ENCODE data around the gene SIGLEC7.

Gene SIGLEC7

DNA sequence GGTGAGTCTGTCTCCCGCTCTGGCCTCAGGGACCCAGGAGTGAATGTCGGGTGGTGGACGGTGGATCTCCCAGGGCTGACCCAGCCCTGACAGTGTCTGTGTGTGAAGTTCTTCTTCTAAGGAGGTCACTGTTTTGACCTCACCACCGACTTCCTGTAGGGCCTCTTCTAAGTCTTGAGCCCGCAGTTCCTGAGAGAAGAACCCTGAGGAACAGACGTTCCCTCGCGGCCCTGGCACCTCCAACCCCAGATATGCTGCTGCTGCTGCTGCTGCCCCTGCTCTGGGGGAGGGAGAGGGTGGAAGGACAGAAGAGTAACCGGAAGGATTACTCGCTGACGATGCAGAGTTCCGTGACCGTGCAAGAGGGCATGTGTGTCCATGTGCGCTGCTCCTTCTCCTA, at the start of gene SIGLEC7:
Gene SIGLEC7, plus strand, starts transcription at position 183 of the 400 bp plus-strand sequence. Its CDS starts 69 bp downstream, at position 252.
- DNase-seq, result peak; percentile 53

DNA sequence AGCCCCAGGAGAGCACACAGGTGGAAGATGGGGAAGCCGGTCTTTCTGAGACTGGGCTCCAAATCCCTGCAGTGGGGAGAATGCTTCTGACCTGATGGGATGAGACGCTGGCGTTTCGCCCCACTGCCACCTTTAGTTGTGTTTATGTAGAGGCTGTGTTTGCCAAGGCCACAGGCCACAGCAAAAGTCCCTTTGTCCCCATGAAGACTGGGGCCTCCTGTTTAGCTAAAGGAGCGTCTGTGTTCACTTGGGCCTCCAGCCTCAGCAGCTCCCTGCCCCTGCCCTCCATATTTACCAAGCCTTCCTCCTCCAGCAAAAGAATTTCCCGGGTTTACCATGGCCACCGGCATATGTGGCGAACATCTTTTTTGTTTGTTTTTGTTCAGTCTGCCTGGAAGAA, 49.0 kb upstream of the SIGLEC7 start:
- DNase-seq, result no peak

DNA sequence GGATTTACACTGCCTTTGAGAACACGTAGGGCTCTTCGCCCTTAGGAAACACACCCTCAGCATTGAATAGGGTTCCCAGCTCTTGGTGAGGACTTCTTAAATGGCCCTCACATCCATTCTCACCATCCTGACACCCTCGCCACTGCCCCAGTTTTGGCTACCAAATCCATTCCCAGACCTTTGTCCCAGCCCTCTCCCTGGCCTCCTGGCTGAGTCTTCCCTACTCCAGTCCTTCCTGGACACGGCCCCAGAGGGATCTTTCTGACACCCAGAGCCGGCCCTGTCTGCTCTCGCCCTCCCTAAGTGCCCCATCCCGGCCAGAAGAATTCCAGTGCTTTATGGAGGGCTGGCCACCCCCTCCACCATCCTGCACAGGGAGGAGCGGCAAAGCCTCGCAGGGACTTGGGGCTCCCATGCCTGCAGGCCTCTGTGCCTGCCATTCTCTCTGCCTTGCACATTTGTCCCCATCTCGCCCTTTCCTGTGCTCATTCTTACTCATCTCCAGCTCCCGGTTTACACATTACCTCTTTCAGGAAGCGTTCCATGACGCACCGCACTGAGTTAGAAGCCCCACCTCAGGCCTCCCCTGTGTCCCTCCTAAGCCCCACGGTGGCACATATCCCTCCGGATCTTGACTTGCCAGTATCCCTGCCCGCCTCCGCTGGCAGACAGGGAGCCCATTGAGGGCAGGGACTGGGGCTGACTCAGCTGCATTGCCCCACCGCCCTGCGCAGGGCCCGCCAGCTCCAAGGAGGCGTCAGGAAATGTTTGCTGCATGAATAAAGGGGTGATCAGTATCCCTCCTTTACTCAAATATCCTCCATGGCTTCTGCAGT, 48.4 kb upstream of the SIGLEC7 start:
- DNase-seq, result no peak

DNA sequence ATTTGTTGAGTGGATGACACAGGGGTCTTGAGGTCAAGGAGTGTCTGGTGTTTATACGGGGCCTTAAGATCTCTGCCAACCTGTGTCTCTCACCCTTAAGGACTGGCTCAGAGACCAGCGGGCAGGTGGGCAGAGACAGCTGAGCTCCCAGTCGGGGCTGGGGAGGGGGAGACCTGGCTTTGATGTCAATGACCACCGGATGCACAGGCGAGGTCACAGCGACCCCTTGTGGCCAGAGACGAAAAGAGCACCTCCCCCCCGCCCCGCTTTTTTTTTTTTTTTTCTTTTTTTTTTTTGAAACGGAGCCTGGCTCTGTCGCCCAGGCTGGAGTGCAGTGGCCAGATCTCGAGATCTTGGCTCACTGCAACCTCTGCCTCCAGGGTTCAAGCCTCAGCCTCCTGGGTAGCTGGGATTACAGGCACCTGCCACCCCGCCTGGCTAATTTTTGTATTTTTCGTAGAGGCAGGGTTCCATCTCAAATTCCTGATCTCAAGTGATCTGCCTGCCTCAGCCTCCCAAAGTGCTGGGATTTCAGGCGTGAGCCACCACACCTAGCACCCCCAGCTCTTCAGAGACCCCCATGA, 47.3 kb upstream of the SIGLEC7 start:
- DNase-seq, result peak; percentile 54

- no peak for DNase-seq
Measured at GRCh38 chr19:51096473-51097165, 45.5 kb upstream of the SIGLEC7 start.

- DNase-seq, result peak; percentile 59
Measured at GRCh38 chr19:51097166-51097738, 44.8 kb upstream of the SIGLEC7 start.

DNA sequence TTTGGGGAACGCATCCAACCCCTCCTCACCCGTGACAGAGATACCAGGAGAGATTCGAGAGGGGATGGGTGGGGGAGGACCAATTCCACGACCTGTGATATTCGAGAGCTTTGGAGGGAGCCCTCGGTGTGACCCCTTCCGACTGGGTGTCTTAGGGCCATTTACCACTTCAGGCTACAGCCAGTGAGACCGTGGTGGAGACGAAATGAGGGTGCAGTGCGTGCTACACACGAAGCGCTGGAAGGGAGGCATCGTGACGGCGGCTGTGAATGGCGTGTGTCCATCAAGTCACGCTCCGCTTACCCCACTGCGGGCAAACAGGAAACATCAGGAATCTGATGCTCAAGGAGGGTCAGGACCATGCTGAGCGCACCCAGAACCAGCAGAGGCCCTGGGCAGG, 44.3 kb upstream of the SIGLEC7 start:
- no peak for DNase-seq

- DNase-seq, result peak; percentile 43
Measured at GRCh38 chr19:51098365-51099046, 43.6 kb upstream of the SIGLEC7 start.

DNA sequence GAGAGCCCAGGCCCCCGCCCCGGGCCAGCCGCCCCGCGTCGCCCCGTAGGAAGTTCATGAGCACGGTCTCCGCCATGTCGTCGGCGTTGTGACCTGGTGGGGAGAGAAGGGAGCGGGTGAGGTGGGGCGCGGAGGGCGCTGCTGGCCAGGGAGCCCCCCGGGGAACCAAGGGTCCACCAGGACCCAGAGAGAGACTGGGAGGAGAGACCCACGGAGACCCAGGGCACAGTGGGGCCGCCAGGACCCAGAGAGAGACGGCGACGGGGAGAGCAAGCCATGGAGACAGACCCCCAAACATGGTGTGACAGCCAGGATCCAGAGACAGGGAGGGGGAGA, 43.1 kb upstream of the SIGLEC7 start:
- DNase-seq, result no peak

GRCh38 chr19:51100601-51101000, 41.5 kb upstream of the SIGLEC7 start:
- DNase-seq, result no peak

DNA sequence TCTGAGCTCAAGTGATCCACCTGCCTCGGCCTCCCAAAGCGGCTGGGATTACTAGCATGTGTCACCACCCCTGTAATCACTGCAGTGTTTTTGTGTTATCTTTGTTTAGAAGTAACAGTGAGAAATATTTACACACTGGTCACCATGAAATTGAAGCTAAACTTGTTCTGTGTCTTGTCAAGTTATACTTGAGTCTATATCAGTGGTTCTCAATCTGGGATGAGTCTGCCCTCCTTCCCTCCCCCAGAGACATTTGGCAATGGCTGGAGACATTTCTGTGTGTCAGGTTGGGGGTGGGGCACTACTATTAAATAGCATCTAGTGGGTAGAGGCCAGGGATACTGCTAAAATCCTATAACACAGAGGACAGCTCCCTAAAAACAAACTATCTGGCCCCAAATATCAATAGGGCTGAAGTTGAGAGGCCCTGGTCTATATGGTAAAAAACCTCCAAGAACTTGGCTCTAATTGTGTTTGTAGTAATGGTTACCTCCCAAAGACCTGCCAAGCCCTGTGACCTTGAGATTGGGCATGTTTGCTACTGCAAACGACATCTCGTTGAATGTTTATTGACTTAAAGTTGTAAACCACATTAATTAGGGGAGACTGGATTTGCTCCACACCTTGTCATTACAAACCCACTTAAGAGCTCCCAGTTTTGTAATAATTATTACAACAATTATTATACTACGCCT, 40.8 kb upstream of the SIGLEC7 start:
- DNase-seq, result no peak

- no peak for DNase-seq
Measured at GRCh38 chr19:51102991-51103390, 39.1 kb upstream of the SIGLEC7 start.

GRCh38 chr19:51103926-51104341, 38.2 kb upstream of the SIGLEC7 start:
- no peak for DNase-seq

- DNase-seq, result no peak
Measured at GRCh38 chr19:51107406-51108065, 34.6 kb upstream of the SIGLEC7 start.

GRCh38 chr19:51108066-51108804, 33.9 kb upstream of the SIGLEC7 start, which contains the start of gene CTU1:
Gene CTU1, minus strand, starts transcription at chr19:51108409. Its CDS starts 3,840 bp downstream, at chr19:51104569.
- DNase-seq, result peak; percentile 99

DNA sequence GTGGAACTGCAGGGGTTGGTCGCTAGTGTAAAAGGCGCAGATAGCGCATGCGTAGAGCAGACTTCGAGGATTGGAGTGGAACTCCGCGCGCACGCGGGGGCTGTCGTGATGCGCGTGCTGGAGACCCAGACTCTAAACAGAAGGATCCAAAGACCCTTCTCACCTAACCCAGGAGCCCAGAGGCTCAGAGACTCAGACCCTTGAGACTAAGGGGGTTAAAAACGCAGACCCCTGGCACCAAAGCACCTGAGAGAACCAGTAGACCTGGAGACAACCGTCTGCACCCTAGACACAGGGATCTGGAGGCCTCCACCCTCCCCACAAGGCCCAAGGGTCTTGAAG, 33.3 kb upstream of the SIGLEC7 start:
- no peak for DNase-seq

GRCh38 chr19:51110666-51110971, 31.5 kb upstream of the SIGLEC7 start:
- no peak for DNase-seq

GRCh38 chr19:51111606-51112005, 30.5 kb upstream of the SIGLEC7 start:
- DNase-seq, result no peak

GRCh38 chr19:51114087-51114729, 27.9 kb upstream of the SIGLEC7 start:
- DNase-seq, result peak; percentile 88

DNA sequence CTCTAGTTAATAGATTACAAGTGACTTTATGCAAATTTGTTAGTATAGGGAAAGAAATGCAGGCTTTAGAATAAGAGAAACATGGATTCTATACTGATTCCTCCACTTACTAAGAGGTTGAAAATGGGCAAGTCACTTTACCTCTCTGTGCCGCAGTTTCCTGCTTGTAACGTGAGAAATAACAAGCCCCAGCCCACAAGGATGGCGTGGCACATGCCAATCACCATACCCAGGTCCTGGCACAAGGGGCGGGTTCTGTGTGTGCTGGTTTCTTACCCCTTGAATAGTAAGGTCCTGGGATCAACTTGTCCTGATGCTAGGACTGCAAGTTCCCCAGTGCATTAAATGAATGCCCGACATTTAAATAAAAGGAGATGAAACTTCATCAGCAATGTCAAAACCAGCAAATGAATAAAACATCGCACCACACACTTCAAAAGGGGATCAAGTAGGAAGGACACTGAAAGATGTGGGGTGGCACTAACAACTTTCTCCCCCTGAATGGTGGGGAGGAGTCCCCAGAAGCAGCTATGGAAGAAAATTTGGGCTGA, 25.3 kb upstream of the SIGLEC7 start:
- DNase-seq, result no peak

Data from suppressor macrophage treated with lipopolysaccharide for 4 hours (primary cell).